Astrocyte (in vitro differentiated cells and primary cell): ENCODE measurements around the gene MIEF1. TPM values are rescaled to one million over a fixed set of nuclear protein-coding genes. Genes with fewer than 3 reads are reported as not detected.

ENCODE experiments used
- DNase-seq: peaks from one replicate; pipeline ENCODE4 v3.0.0-alpha.2; 2010; ENCODE audit warnings: low read depth
- FAIRE-seq: peaks from 2 replicates; lab custom pipeline; 2011; peaks lifted over from hg19 to GRCh38; lab: Jason Lieb, UNC
- H2AFZ ChIP-seq: 2 replicates; pipeline ENCODE4 v1.6.0; 2012; ENCODE audit warnings: low read depth, low read length, inconsistent platforms
- H3K27ac ChIP-seq: 2 replicates; pipeline ENCODE4 v1.5.1; 2011; ENCODE audit warnings: low read depth, low read length, inconsistent platforms
- H3K27me3 ChIP-seq: 2 replicates; pipeline ENCODE4 v1.6.0; 2011; ENCODE audit warnings: low read length, inconsistent platforms; ENCODE audit not compliant: insufficient read depth
- H3K36me3 ChIP-seq: 2 replicates; pipeline ENCODE4 v1.5.1; 2011; ENCODE audit warnings: low read length, inconsistent platforms; ENCODE audit not compliant: insufficient read depth
- H3K4me1 ChIP-seq: 2 replicates; pipeline ENCODE4 v1.5.1; 2011; ENCODE audit warnings: low read length, inconsistent platforms; ENCODE audit not compliant: insufficient read depth
- H3K4me2 ChIP-seq: 2 replicates; pipeline ENCODE4 v1.6.0; 2012; ENCODE audit warnings: low read length, inconsistent platforms
- H3K4me3 ChIP-seq: 2 replicates; pipeline ENCODE4 v1.5.1; 2011; ENCODE audit warnings: low read depth, mild to moderate bottlenecking, low read length, inconsistent platforms; ENCODE audit not compliant: insufficient read depth
- H3K79me2 ChIP-seq: 2 replicates; pipeline ENCODE4 v1.6.0; 2012; ENCODE audit warnings: mild to moderate bottlenecking, low read length, inconsistent platforms; ENCODE audit not compliant: insufficient read depth
- H3K9ac ChIP-seq: 2 replicates; pipeline ENCODE4 v1.6.0; 2012; ENCODE audit warnings: mild to moderate bottlenecking, low read length, inconsistent platforms
- H3K9me3 ChIP-seq: 2 replicates; pipeline ENCODE4 v1.5.1; 2012; ENCODE audit warnings: low read depth, mild to moderate bottlenecking, low read length, inconsistent platforms; ENCODE audit not compliant: insufficient read depth
- H4K20me1 ChIP-seq: 2 replicates; pipeline ENCODE4 v1.6.0; 2012; ENCODE audit warnings: low read length, inconsistent platforms; ENCODE audit not compliant: insufficient read depth
- H3K27ac Mint-ChIP-seq: one replicate; pipeline ENCODE4 v1.8.0; 2021; ENCODE audit warnings: mild to moderate bottlenecking, mixed read lengths; ENCODE audit not compliant: unreplicated experiment
- H3K27me3 Mint-ChIP-seq: one replicate; pipeline ENCODE4 v1.8.0; 2021; ENCODE audit warnings: low read depth, mixed read lengths; ENCODE audit not compliant: unreplicated experiment
- H3K36me3 Mint-ChIP-seq: one replicate; pipeline ENCODE4 v1.8.0; 2021; ENCODE audit warnings: low read depth, mixed read lengths; ENCODE audit not compliant: unreplicated experiment
- H3K4me1 Mint-ChIP-seq: one replicate; pipeline ENCODE4 v1.8.0; 2021; ENCODE audit warnings: low read depth, mixed read lengths; ENCODE audit not compliant: unreplicated experiment
- H3K4me3 Mint-ChIP-seq: one replicate; pipeline ENCODE4 v1.8.0; 2021; ENCODE audit warnings: mild to moderate bottlenecking, moderate library complexity, mixed read lengths; ENCODE audit not compliant: unreplicated experiment
- H3K9me3 Mint-ChIP-seq: one replicate; pipeline ENCODE4 v1.8.0; 2021; ENCODE audit warnings: mild to moderate bottlenecking, mixed read lengths; ENCODE audit not compliant: unreplicated experiment
- CTCF ChIP-seq: IDR thresholded peaks from 2 replicates; pipeline ENCODE4 v1.5.1; 2011; ENCODE audit warnings: low read depth, mild to moderate bottlenecking, inconsistent platforms, low read length, moderate library complexity; ENCODE audit not compliant: insufficient read depth
- EZH2 ChIP-seq: IDR thresholded peaks from 2 replicates; pipeline ENCODE4 v1.6.1; 2012; ENCODE audit warnings: mild to moderate bottlenecking, low read length, inconsistent platforms; ENCODE audit not compliant: insufficient read depth
- total RNA-seq: library from RNA; stranded (reverse); gene quantifications from 2 replicates; pipeline ENCODE4 v1.2.1, GENCODE V29; 2021

MIEF1 gene
- total RNA-seq, 1 donor from 2014 or later: 35.6 TPM

GRCh38 chr22:39479254-39479653 lies 22.8 kb upstream of the MIEF1 start:
- H3K27ac Mint-ChIP-seq: no peak overlapping the region
- no peaks in the 10 kb centered on the region for H3K27me3 ChIP-seq
- H3K4me3 Mint-ChIP-seq: no peak overlapping the region
- no peak for FAIRE-seq
- H3K4me3 ChIP-seq: no peak overlapping the region
- H3K4me2 ChIP-seq: no peak overlapping the region
- peaks cover 12% of the 10 kb centered on the region for H3K4me1 Mint-ChIP-seq
- H3K9me3 ChIP-seq: no peaks in the 10 kb centered on the region
- no peaks in the 10 kb centered on the region for H3K79me2 ChIP-seq
- peaks cover 2% of the 10 kb centered on the region for H3K9me3 Mint-ChIP-seq
- H3K36me3 ChIP-seq: no peaks in the 10 kb centered on the region
- no peaks in the 10 kb centered on the region for H4K20me1 ChIP-seq
- TF ChIP-seq CTCF (no peak), EZH2 (no peak)
- H3K9ac ChIP-seq: no peak overlapping the region
- H3K36me3 Mint-ChIP-seq: no peaks in the 10 kb centered on the region
- no peaks in the 10 kb centered on the region for H3K4me1 ChIP-seq
- H2AFZ ChIP-seq: no peak overlapping the region
- peaks cover 8% of the 10 kb centered on the region for H3K27me3 Mint-ChIP-seq
- no peak for DNase-seq
- no peak overlapping the region for H3K27ac ChIP-seq

- H3K36me3 Mint-ChIP-seq: no peaks in the 10 kb centered on the region
- H2AFZ ChIP-seq: no peak overlapping the region
- no peak for DNase-seq
Measured at GRCh38 chr22:39480557-39480956, 21.5 kb upstream of the MIEF1 start.

More at GRCh38 chr22:39480557-39480956, 21.5 kb upstream of the MIEF1 start:
- no peaks in the 10 kb centered on the region for H3K27me3 ChIP-seq
- no peak overlapping the region for H3K4me3 ChIP-seq
- no peak overlapping the region for H3K4me2 ChIP-seq
- no peaks in the 10 kb centered on the region for H4K20me1 ChIP-seq
- H3K79me2 ChIP-seq: no peaks in the 10 kb centered on the region
- H3K9ac ChIP-seq: no peak overlapping the region
- FAIRE-seq: no peak
- H3K4me1 Mint-ChIP-seq: peaks cover 7% of the 10 kb centered on the region
- no peak overlapping the region for H3K27ac Mint-ChIP-seq
- peaks cover 8% of the 10 kb centered on the region for H3K27me3 Mint-ChIP-seq
- H3K36me3 ChIP-seq: no peaks in the 10 kb centered on the region
- peaks cover 2% of the 10 kb centered on the region for H3K9me3 Mint-ChIP-seq
- H3K9me3 ChIP-seq: no peaks in the 10 kb centered on the region
- TF ChIP-seq EZH2: no peak
- no peak for TF ChIP-seq CTCF
- no peaks in the 10 kb centered on the region for H3K4me1 ChIP-seq
- no peak overlapping the region for H3K4me3 Mint-ChIP-seq
- no peak overlapping the region for H3K27ac ChIP-seq
